HL-60 (cell line): ENCODE measurements around the gene DNASE2B.

Experiments
- CTCF ChIP-seq: IDR thresholded peaks from one replicate; pipeline ENCODE4 v1.5.1; 2011; ENCODE audit warnings: low read length, control low read depth, inconsistent platforms; ENCODE audit not compliant: insufficient read depth
- POLR2AphosphoS5 ChIP-seq: IDR thresholded peaks from 2 replicates; pipeline ENCODE4 v1.6.1; 2012; ENCODE audit warnings: low read depth
- SPI1 ChIP-seq: IDR thresholded peaks from 2 replicates; pipeline ENCODE4 v1.6.1; 2012; ENCODE audit warnings: low read depth, mild to moderate bottlenecking, borderline replicate concordance

- no peak for TF ChIP-seq CTCF
- no peak for TF ChIP-seq SPI1
- TF ChIP-seq POLR2AphosphoS5: no peak
Observed at GRCh38 chr1:84403347-84403746, 5.1 kb downstream of the DNASE2B start.
